ENCODE results near the gene PRSS33.

Gene PRSS33

DNA sequence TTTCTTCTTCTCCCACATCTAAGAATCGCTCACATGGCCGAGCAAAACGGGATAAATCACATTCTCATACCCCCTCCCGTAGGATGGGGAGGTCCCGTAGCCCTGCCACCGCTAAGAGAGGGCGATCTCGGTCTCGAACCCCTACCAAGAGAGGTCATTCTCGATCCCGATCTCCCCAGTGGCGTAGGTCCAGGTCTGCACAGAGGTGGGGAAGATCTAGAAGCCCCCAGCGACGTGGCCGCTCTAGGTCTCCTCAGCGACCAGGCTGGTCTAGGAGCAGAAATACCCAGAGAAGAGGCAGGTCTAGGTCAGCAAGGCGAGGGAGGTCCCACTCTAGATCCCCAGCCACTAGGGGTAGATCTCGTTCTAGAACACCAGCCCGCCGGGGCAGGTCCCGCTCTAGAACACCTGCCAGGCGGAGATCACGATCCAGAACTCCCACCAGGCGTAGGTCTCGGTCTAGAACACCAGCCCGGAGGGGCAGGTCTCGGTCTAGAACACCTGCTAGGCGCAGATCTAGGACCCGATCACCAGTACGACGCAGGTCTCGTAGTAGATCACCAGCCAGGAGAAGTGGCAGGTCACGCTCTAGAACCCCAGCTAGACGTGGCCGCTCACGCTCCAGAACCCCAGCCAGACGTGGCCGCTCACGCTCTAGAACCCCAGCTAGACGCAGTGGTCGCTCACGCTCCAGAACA lies 25.3 kb downstream of the PRSS33 start:
- no peak for DNase-seq

DNA sequence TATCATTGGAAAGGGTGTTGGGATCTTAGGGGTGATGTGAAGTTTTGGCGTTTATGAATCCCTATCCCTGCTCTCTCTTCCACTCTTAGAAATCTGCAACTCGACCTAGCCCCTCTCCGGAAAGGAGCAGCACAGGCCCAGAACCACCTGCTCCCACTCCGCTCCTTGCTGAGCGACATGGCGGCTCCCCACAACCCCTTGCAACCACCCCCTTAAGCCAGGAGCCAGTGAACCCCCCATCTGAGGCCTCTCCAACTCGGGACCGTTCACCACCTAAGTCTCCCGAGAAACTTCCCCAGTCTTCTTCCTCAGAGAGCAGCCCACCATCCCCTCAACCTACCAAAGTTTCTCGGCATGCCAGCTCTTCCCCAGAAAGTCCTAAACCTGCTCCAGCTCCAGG lies 25.9 kb downstream of the PRSS33 start:
- DNase-seq, result no peak

DNA sequence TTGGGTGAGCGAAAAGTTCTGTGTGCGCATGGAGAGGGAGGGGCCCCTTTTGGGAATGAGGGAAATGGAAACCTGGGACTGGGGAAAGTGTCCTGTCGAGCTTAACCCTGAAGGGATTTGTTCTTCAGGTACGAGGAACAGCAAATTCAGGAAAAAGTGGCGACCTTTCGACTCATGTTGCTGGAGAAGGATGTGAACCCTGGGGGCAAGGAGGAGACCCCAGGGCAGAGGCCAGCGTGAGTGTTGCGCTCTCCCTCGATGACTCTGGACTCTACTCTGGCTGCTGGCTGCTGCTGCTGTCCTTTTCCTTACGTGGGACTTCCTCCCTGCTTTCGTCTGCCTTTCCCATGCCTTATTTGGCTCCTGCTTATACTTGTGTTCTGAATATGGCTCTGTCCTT lies 30.0 kb downstream of the PRSS33 start:
- no peak for DNase-seq

DNA sequence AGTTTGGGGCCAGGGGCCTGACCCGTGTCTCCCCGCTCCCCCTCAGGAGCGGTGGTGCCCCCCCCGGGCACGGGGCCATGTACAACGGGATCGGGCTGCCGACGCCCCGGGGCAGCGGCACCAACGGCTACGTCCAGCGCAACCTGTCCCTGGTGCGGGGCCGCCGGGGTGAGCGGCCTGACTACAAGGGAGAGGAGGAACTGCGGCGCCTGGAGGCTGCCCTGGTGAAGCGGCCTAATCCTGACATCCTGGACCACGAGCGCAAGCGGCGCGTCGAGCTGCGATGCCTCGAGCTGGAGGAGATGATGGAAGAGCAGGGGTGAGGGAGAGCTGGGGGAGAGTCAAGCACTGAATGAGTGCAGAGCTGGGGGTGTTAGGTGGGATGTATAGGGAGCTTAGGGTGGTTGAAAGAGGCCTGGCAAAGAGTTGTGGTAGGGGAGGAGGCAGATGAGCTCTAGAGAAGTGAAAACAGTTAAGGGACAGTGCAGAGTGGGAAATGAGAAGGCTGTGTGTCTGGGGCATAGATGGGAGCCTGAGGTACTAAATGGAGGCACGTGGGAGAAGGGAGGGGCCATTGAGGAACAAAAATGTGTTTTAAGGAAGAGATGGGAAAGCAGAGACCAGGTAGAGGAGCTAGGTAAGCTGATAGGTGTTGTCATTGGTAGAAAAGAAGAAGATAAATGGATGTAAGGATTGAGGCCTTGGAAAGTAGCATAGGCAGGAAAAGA lies 30.9 kb downstream of the PRSS33 start:
- DNase-seq, result no peak

DNA sequence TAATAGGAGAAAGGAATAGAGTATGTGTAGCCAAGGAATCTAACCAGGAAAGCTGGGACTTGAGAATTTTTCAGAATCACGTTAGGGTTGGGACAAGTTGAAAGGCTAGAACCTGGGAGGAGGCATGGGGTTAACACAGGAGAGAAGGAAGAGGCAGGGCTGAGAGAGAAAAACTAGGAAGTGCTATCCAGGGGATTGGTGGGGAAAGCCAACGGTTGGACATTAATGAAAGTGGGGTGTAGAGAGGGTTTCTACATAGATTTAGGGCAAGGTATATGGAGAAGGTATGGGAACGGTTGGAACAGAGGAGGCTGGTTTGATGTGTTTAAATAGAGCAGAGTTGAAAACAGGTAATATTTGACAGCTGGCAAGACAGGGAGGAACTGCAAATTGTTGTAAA lies 32.2 kb downstream of the PRSS33 start:
- no peak for DNase-seq

DNA sequence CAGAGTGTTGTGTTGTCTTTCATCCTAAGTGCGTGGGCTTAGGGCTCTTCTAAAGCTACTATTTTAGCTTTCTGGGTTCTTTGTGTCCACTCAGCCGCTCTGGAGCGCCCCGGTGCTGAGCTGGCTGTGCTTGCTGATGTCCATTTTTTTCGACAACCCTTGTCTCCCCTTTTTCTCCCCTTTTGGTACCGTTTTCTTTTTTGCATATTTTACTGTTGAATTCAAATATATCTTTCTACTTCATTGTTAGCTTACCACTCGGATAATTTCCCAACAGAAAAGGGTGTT lies 33.7 kb downstream of the PRSS33 start:
- DNase-seq, result no peak

DNA sequence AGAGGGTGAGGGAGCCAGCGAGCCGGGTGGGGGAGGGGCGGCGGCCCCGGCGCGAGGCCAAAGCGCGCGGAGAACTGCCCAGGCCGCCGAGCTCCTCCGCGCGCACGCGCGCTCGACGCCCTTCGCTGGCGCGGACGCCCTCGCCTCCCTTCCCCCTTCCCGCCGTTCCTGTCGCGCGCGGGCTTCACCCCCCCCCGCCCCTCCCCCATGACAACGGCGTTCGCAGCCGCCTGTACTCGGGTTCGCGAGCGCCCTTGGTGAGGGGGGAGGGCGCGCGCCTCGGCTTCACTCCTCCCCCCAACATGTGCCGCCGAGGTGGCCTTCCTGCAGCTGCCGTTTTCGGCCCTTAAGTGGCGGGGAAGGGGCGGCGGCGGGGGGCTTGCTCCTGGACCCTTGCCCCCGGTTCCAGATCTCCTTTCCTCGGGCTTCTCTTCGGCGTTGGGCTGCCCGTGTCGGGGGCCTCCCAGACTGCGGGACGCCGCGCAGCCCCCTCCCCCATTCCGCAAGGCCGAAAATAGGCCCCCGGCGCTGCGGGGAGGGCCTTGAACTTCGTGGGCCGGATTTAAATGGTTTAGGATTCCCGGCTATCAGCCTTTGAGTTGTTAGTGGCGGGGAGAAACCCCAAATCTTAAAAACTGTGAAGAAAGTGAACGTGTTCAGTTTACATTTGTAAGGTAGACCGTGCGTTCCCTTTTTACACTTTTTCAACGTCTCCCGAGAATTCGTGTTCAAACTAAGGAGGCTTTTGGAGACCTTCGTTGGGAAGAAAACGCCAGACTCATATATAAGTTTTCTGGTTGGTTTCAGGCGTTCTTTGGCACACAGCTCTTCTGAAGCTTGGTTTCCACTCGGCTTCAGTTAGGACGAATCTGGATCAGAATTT lies 34.3 kb downstream of the PRSS33 start:
- DNase-seq, result peak; percentile 40

DNA sequence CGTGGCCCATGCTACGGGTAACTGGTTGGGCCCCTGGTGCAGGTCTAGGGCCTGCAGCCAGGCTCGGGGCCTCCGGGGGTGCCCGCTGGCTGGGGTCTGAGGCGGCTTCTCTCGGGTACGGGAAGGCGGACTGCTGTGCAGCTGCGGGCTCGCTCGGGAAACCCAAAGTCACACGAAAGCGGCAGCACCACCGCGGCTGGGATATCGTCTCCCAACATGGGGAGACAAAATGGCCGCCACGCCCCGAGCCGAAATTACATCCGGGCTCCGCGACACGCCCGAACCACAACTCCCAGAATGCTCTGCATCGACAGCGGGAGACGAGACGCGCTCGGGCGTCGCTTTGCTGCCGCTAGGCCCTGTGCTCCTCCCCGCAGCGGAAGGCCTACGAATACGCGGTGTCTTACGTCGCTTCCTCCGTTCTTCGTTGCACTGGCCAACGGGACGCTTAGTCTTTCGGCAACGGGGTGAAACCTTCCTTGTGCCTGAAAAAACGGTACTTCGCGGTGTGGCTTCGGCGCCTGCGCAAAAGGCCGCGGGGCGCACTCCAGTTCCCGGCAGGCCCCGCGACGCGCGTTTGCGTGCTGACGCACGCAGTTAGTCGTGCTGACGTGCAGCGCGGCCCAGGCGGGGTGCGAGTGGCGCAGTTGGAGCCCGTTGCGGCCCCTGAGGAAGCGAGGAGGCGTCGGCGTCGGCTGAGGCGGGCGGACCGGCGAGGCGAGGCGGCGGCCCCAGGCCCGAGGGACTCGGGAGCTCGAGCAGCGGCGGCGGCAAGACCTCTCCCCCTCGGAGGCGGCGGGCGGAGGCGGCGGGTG lies 35.1 kb downstream of the PRSS33 start, which contains the start of gene SRRM2:
SRRM2 (plus strand) TSS at position 604 of the 815 bp plus-strand sequence. CDS start 3,727 bp downstream, outside the sequence.
- DNase-seq, result peak; percentile 84

DNA sequence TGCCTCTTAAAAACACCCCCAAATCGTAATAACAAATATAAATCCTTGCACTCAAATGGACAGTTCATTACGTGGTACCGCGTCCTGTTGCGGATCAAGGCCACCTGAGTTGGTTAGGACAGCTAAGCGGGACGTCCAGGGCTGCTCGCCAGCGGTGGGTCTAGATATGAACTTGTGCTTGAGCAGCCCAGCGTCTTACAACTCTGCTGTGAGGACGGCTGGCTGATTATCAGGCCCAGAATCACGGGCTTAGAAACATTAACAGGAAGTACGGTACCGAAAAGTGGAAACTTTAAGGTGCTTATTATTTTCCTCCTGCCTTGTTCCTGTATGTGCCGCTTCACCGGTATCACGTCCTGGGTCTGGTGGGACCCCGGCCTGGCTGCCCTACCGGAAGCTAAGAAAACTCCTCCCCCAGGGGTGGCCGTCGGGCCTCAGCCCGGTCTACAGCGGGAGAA lies 35.8 kb downstream of the PRSS33 start:
- DNase-seq, result peak; percentile 84

DNA sequence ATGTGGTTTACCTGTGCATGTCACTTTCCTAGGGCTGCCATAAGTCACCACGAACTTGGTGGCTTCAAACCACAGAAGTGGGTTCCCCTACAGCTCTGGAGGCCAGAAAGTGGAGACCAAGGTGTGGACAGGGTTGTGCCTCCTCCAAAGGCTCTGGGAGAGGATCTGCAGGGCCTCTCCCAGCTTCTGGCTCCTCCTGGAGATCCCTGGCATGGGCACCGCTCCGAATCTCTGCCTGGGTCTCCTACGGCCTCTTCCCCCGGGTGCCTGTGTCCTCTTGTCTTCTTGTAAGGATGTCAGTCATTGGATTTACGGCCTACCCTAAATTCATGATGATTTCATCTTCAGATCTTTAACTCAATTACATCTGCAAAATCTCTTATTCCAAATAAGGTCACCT lies 37.4 kb downstream of the PRSS33 start:
- DNase-seq, result no peak

DNA sequence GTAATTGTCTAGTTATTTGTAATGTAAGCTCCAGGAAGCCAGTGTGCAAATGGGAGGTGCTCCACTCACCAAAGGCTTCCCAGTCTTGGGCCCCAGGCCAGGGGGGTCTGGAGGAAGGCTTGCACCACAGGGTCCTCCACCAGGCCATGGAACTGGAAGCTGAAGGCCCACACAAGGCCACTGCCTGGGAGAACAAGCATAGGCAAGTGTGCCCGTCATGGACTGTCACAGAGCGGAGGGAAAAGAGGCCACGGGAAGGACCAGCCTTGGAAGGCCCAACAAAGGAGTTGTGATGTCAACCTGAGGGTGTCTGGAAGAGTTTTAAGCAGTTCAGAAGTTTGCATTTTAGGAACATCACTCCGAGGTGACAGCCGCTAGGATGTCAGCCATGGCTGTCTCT lies 37.9 kb downstream of the PRSS33 start:
- DNase-seq, result no peak

DNA sequence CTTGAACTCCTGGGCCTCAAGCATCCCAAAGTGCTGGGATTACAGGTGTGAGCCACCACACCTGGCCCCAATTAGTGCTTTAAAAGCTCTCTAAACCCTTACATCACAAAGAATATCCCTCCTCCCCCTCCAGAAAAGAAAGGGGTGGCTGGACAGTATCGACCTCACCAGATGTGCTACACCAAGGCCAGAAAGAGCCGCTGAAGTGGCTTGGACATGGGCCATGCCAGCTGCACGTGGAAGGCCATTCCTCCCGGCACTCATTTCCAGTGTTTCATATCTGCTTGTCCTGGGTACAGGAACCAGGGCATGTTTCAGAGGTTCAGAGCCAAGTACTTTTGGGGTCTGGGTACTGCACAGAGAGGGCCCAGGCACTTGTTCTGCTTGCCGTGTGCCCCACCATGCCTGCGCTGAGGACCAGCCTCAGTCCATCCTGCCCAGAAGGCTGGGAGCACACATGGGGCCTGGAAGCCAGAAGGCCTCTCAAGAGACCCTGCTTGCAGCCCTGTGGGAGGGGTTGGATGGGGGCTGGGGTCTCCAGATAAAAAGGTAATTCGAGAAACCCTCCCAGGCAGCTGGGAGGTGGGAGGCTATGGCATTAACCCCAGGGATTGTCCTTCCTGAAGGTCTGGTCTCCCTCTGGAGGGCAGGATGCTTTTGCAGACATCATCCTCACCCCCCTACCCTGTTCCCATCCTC lies 38.5 kb downstream of the PRSS33 start:
- no peak for DNase-seq

DNA sequence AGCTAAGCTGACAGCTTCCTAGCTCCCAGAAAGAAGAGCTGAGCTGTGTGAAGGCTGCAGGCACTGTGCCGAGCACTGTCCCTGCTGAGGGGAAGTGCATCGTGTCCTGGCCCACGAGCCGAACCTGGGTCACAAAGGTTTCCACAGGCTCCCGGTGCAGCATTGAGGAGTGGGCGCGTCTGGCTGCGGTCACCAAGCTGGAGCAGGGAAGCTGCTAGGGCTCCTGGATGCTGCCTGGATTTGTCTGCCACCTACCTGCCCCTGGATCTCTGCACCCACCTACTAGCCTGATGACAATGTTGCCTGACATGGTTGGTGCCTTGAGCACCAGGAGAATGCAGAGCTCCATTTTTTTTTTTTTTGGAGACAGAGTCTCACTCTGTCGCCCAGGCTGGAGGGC lies 41.4 kb downstream of the PRSS33 start:
- DNase-seq, result no peak

DNA sequence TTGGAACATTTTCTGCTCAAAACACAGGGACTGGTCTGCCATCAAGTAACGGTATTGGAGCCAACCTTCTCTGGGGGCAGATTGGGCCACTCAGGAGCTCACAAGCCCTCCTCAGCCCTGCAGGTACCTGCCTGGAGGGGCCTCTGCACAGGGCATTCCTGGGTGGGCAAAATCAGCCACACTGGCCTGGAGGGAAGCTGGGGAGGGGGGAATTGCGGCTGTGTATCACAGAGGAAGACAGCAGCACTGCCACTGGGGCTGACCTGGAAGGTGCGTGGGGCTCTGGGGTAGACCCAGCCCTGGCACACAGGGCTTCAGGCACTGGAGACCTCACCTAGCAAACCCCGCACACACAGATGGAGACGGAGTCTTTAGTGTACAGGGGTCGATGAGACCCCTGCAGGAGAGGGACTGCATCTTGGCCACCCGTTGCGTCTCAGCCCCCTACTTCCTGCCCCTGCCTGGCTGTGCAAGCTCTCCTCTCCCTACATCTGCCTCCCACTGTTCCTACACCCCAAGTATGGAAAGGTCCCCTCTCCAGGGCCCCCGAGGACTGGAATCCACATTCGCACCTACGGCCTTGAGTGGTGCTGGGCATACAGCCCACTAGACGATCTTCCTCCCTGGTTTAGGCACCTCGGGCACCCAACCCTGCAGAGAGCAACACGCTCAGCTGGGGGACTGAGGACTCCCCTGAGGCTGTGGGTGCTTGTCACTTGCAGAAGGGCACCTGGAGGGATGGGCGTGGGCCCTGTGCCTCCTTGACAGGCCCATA lies 42.1 kb downstream of the PRSS33 start:
- DNase-seq, result no peak

DNA sequence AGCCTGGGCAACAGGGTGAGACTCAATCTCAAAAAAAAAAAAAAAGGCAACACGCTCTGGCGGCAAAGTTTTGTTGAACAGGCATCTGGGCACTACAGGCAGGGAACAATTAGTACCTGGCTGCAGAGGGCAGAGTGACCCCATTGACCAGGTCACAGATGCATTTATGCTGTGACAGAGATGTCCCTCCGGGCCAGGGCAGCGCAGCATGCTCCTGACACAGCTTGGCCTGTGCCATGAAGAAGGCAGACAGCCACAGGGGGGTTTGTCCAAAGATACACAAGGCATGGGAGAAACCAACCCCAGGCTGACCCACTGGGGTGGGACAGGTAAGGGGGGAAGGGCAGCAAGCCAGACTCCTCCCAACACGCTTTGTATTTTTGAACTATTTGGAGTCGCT lies 42.6 kb downstream of the PRSS33 start:
- no peak for DNase-seq

DNA sequence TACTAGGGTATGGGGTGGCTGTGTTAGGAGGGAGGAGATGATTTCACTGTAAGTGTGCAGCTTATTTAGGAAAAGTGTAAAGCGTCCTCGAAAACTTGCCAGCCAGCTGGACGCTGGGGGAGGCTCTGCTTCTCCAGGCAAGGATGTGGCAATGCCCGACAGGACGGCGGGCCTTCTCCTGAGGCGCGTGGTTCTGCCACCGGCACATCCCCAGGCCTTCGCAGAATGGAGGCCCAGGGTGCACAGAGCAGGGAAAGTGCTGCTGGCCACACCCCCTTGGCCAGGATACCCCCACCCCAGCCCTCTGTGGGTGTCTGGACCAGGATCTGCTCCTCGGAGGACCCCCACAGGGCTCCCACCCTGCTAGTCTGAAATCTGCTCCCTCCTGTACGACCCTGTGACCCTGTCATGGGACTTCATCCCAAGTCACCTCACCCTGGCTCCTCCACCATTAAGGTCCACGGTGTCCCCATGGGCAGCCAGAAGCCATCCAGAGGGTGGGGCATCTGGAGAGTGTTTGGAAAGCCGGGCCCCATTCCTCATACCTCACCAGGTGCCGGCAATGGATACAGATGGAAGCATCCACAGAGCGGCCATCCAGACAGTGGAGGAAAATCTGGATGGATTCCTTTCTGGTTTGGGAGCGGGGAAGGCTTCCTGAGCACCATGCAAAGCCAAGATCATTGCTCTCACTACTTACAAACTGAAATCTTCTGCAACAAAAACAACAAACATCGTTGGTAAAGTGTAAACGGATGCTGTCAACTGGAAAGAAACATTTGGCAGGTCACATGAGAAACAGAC lies 44.2 kb downstream of the PRSS33 start:
- no peak for DNase-seq

DNA sequence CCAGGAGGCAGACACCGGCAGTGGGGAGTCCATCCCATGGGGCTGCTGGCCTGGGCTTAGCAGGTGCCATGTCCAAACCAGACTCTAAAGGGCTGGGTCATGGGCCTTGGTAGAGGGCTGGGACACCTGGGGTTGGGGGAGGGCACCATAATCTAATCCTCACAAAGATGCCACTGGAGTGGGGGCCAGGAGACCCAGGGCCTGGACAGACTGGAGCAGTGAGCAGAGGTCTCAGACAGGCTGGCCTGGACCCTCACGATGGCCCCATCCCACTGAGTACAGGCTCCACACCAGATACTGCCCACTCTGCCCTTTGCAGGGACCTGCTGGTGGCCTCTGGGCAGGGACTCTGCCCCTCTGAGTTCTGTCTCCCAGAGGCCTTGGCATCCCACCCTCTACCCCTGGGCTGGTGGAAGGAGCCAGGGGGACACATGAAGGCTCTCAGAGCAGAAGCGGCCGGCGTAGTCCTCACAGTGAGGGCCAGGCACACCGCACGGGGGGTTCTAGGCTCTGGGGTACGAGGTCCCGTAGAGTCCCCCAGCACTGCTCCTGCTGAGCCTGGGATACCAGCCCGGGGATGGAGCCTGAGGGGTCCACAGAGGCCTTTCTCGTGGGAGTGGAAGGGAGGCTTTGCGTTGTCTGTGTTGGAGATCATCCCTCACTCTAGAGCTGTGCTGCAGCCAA lies 44.9 kb downstream of the PRSS33 start:
- no peak for DNase-seq

DNA sequence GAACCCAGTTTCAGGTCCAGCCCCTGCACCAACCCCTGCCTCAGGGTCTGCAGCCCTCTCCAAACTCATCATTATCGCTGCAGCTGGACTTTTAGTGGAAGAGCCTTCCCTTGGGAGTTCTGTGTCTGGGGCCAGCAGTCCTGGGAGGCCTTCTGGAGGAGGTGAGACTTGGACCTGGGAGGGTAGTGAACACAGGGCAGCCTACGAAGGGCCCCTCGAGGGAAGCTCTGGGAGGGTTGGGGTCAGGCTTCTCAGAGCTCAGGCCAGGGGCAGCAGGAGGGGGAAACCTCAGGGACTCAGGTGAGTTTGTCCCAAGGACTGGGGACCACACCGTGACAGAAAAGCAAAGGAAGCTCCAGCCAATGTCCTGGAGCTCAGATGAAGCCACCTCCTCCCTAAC lies 46.2 kb downstream of the PRSS33 start:
- no peak for DNase-seq

DNA sequence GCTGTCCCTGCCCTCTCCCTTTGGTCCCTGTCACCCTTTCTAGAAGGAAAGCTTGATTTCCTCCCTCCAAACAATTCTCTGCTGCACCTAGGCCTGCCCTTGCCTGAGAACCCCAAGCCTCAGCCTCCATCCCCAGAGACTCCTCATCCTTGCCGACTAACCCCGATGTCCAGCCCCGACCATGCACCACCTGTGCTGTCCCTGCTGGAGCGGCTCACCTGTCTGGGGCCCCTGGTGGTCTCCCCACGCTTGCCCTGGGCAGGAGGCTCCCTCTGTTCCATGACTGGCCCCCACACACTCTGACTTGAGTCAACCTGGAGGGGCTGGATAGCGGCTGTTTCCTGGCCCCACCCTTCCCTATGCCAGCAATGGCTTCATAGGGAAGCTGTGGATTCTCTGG lies 46.9 kb downstream of the PRSS33 start:
- DNase-seq, result no peak

All from NCI-H510A treated with DMSO at 0.1 percent for 48 hours (cell line).